HG02642 (cell line): Measurements from ENCODE around the gene RAI1.

ENCODE experiments used
- ATAC-seq: cut with Tn5 transposase; IDR thresholded peaks from one replicate; pipeline ENCODE4 v1.9.1; 2021; ENCODE audit warnings: mild to moderate bottlenecking; ENCODE audit not compliant: unreplicated experiment, poor library complexity

Gene RAI1

DNA sequence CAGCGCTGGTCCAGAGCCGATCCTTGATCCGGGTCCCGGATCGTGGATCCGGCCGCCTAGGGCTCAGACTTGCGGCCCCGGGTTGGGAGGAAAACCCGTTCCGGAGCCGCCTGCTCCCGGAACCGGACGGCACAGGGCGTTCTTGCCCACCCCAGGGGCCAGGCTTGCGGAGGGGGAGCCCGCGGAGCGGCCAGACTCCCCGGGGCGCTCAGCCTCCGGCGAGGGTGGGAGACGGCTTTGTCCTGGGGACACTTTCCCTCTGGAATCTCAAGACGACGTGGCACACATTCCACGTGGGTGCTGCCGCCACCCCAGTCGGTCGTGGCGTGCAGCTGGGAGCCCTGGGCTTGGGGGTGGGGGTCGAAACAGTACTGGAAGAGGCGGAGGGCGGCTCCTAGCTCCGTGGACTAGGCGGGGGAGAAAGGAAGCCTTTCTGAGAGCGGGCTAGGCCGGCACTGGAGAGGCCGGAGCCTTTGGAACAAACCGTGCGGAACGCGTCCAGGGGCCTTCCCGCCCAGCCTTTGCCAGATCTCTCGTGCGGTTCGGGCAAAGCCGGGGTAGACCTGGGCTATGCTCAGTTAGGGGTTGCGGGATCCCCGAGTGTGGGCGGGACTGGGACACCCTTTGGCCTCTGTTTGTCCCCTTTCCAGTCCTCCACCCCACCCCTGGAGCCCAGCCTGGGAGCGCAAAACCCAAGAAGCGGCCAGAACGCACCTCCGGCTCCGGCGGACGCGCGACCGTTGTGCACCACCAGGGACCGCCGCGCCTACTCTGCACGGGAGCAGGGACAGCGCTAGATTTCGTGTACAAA is 129.0 kb downstream of the RAI1 start:
- no peak for ATAC-seq

GRCh38 chr17:17810895-17811248 is 129.6 kb downstream of the RAI1 start:
- ATAC-seq: no peak

DNA sequence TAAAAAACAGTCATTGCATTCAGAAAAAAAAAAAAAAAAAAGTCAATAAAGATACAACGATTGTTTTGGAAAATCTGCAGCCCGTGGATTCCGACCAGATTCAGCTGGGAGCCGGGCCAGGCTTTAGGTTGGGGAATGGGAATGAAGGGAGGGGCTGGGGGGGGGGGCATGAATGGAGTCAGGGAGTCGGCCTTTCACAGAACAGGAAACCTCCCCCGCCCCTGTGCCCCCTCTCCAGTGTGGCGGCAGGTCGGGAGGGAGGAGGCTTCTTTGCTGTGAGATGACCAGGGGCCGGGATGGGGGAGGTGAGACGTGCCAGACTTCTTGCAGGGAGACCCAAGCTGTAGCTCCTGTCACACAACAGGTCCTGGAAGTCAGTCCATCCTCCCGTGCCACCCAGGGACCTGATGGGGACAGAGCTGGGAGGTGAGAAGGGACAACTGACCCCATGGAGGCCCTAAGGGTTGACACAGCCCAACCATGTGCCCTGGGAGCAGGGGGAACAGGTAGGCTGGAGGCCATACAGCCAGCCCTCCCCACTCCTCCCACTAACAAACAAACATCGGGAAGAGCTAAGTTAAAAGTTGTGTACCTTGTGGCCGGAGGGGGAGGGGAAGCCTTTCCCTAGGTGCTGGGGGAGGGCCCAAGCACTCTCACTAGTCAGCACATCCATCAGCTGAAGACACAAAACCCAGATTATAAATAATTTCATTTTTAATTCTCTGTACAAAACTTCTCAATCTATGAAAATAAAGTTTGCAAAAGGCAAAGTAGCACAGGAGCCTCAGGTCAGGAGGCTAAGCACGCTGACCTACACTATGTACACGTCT is 130.3 kb downstream of the RAI1 start:
- ATAC-seq: peak; percentile 7

DNA sequence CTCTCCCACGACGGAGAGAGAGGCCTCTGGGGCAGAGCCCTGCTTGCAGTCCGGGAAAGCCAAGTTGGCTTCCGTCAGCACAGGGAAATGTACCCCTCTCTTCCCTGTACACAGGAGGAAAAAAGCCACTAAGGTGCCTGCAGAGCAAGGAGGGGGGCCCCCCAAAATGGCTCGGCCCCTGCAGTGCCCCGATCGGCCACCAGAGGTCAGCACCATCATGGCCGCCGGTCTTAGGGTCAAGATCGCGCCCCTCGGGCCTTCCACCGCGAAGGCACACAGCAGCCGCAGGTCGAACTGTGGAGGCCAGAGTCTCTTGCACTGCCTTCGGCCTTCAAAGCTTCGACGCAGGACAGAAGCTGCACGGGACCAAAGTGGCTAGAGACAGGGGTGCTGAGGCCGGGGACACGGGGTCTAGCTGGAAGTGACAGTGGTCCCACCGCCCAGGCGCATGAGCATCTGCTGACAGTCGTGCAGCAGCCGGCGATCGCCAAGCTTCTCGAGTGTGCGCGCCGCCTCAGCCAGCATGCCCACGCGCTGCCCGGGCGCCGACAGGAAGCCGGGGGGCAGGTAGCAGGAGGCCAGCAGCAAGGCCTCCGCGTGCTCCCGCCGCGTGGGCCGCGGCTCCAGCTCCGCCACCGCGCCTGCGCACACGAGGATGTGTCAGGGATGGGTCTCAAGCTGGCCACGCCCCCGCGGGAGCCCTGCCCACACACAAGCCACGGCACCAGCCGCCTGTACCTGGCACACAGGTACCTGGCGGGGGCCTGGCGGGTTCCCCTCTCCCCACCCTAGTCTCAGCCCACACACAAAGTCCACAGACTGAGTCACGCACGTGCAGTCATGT is 131.2 kb downstream of the RAI1 start:
- peak; percentile 34 for ATAC-seq

- ATAC-seq: no peak
Measured at GRCh38 chr17:17813055-17813724, 131.9 kb downstream of the RAI1 start.

DNA sequence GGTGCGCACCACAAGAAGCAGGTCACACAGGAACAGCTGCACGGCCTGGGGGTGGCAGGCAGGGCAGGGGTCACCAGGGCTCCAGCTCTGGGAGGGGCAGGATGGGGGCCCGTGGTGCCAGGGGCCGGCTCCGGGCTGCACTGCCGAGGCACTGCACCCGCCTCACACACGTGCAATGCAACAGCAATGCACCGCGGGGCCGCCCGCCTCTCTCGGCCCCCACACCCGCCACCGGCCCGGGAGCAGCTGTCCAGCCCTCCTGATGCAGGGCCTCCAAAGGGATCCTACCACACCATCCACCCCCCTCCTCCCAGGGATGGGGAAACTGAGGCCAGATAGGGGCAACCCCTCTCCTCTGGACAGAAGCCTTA is 132.5 kb downstream of the RAI1 start:
- ATAC-seq: no peak

DNA sequence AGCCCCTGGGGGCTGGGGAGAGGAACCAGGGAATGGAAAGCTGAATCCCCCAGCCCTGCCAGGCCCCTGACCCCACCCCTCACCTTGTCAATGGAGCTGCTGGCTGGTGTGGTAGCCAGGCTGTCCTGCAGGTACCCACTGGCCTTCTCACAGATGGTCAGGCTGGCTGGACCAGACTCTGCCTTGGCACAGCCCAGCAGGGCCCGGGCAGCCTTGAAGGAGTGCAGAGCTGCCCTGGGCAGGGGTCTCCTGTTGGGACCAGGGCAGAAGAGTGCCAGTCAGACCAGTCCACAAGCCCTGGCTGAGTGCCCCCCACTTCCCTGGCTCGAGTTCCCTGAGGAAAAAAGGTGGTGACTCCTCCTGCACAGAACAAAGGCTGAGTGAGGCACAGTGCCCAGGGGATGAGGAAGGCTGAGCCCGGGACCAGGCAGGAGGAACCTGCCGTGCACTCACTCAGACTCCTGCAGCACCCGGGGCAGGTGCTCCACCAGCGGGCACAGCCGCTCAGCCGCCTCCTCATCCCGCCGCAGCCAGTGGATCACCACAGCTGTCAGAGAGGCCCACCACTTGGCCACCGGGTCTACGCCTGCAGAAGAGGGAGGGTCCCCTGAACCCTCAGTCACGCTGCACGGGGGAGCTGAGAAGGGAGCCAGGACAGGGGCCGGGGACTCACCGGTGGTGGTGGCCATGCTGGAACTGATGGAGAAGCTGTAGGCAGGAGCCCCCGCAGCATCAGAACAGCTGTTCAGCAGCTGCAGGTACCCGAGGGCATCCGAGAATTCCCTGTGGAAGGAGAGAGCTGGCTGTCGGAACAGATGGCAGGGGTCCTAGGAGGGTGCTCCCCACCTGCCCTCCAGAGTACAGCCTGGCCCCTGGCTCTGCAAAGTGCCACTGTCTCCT is 133.2 kb downstream of the RAI1 start:
- ATAC-seq: no peak

DNA sequence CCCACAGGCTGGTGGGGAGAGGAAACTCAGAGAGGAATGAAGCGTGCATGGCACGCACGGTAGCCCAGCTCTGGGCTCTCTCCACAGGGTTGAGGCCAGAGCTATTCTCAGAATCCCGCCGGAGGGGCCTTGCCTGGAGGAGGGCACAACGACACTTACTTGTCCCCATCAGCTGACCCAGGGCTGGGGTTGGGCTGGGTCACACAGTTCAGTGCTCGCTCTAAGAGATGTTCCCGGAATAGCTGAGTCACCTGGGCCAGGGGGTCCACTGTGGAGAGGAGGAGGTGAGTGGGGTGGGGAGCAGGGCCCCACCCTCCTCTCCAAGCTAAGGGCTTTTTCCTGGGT is 133.8 kb downstream of the RAI1 start:
- ATAC-seq: no peak

- no peak for ATAC-seq
Measured at GRCh38 chr17:17815436-17816200, 134.4 kb downstream of the RAI1 start.

- ATAC-seq: no peak
Measured at GRCh38 chr17:17816240-17816814, 135.1 kb downstream of the RAI1 start.

GRCh38 chr17:17816831-17817551 is 135.7 kb downstream of the RAI1 start:
- no peak for ATAC-seq

GRCh38 chr17:17817552-17817947 is 136.3 kb downstream of the RAI1 start:
- ATAC-seq: no peak

DNA sequence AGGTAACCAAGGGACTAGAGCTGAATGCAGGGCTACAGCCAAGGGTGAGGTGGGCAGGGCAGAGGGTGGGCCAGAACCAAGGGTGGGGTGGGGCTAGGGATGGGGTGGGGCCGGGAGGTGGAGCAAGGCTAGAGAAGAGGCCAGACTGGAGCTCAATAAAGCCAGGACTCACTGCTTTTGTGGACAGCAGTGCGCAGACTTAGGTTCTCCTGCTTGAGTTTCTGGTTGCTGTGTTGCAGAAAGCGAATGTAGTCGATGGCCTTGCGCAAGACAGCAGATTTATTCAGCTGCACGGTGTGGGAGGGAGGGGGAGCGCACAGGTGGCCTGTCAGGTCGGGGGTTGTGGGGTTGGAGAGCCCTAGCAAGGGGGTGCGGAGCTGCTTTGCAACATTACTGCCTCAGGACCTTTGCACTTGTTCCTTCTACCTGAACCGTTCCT is 136.8 kb downstream of the RAI1 start:
- ATAC-seq: no peak

GRCh38 chr17:17819111-17819510 is 137.9 kb downstream of the RAI1 start:
- ATAC-seq: no peak

GRCh38 chr17:17819561-17819995 is 138.3 kb downstream of the RAI1 start:
- ATAC-seq: peak; percentile 55

DNA sequence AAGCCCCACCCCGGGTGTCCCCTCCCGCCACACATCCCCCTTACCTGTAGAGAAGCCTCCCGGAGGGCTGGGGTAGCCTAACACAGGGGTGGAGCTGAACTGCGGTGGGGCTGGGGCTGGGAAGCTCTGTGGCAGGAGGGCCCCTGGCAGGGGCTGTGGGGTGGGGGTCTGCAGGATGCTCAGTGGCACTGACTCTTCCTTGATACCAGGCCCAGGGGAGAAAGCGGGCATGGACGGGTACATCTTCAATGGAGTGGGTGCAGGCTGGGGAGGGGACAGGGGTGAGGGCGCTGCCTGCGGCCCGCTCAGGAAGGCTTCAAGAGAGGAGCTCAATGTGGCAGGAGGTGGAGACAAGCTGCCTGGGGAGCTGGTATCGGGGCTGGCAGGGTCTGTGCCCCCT is 138.8 kb downstream of the RAI1 start:
- ATAC-seq: no peak

DNA sequence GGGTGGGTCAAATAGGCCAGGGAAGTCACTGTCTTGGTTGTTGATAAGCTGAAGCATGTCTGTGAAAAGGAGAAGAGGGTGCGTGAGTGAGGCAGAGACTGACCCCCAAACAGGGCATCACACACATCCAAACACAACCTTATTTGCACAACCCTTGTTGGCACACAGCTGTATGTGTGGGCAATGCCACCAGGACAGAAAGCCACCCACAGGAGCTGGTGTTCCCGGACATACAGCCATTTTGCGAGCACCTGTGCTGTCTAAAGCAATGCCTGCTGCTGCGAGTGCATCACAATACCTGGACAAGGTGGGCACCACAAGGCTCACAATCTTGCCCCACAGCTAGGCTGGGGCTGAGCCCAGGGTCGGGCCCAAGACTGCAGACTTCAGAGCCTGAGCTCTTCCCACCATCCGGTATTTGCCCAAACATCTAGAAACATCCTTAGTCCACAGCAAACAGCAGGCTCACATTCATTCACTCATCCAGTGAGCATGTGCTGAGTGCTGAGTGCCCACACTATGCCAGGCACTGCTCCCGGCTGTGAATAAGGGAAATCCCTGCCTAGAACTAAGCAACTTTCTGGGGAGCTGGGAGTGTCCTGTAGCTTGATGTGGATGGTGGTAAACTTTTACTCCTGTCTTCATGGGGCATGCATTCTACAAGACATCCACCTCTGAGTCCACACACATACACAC is 139.4 kb downstream of the RAI1 start:
- ATAC-seq: no peak
